GM21447 (cell line): ENCODE measurements around the gene ITGB5.
"Not testable (repeated sequence)": the region's sequence is repeated elsewhere in the genome, so short reads cannot be mapped to it uniquely, and the experiment has no call there.

ENCODE experiments used
- ATAC-seq: cut with Tn5 transposase; IDR thresholded peaks from one replicate; pipeline ENCODE4 v1.9.1; 2021; ENCODE audit not compliant: unreplicated experiment

Gene ITGB5

GRCh38 chr3:124837730-124838186, 49.4 kb downstream of the ITGB5 start:
- no peak for ATAC-seq

GRCh38 chr3:124837065-124837464, 50.1 kb downstream of the ITGB5 start:
- no peak for ATAC-seq

DNA sequence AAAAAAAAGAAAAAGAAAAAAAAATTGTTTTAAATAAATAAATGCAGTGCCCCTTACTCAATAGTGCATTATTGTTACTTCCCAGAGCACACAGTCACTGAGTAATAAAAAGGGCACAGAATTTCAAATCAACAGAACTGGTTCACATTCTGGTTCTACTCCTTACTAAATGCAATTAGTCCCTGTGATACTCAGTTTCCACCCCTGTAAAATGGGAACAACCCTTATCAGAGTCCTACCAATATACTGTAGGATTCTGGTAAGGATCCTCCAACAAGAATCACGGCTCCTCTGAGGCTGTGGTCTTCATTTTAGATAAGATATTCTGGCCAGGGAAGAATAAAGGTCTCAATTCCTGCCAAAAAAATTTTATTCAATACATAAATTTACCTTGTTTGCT, 50.7 kb downstream of the ITGB5 start:
- ATAC-seq = no peak

DNA sequence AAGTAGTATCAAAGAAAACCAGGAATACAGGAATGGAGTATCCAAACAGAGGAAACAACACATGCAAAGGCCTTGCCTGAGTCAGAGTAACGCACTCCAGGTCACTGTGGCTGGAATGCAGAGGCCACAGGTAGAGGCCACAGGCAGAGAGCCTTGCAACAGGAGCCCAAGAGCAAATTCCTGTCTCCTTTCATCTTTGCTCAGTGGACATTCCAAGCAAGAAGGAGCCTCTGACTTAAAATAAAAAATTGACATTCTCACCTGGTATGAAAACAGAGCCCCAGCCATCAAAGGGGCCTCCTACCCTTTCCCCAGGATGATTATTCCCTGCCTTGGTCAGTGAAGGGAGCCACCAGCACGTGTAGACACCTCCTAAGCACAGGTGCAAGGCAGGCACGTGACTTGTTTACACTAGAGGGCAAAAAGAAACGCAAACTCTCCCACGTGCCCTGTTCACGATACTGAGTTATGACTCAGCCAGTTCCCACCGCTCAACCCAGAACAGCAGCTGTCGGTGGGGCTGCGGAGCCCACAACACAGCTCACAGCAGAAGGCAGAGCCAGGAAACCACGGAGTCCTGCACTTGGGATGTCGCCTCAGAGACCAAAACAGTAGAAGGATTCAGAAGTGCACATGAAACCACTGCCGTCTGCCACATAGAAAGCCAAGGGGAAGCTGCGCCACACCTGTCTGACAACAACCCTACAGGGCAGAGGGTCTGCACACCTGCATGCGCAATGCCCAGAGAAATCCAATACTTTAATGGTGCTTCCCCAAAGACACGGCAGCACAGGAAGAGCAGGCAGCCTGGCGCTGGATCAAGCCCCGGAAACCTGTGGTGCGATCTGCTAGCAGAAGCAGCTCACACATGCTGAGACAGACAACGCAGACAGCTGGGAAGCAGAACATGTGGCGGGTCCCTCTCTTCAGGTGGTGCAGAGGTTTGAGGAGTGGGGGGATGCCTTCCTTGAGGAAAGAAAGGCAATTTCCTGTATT, 52.1 kb downstream of the ITGB5 start:
- ATAC-seq = peak; percentile 90

DNA sequence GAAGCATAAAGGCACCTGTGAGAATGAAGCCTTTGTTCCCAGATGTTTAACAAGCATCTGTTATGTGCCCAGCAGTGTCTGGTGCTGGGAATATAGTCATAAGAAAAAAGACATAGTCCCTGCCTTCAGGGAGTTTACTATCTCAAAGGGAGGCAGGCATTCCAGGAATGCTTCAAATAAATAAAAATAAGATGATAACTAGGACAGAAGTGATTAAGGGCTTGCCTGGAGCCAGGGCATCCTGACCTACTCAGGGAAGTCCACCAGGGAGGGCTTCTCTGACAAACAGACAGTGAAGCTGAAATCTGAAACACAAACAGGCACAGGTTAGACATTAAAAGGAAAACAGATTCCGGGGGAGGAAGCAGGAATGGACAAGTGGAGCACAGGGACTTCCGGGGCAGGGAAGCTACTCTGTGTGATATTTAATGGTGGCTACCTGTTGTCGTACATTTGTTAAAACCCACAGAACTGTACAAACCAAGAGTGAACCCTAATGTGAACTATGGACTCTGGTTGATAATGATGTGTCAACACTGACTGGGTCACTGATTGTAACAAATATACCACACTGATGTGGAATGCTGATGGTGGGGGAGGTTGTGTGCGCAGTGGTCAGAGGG, 53.3 kb downstream of the ITGB5 start:
- no peak for ATAC-seq

DNA sequence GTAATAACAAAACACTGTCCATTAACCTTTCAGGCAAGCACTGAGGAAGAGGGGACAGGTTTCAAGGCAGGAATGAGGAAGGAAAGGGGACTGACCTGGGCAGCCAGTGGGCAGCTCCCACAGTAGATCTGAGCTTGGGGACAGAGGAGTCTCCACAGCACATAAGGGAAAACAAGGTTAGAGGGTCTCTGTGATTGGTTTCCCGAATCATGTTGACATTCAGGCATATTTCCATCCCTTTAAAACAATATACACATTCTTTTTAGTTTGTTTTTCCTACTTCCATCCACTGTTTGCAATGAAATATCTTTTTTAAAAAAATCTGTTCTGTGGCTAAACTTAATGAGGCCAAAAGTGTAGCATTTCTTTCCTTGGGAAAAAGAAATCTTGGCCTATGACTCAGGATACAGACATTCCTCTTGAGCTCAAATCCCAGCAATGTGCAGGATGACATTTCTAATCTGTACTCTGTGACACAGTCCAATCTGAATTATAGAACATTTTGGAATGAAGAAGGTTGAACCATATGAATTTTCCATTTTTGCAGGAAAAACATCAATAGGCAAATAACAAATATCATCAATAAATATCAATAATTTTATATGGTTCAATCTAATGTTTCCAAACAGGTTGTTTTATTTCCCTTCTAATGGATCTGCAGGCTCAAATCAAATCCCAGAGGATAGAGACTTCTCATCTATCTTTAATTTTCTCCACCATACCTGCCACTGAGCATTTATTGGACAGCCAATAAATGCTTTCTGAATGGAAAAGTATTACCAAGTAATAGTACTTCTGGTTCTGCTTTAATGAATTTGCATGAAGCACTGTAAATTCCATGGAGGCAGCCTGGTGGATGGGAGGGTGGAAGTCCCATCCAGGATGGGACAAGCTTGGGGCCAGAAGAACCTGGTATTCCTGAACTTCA, 54.1 kb downstream of the ITGB5 start:
- ATAC-seq = no peak

- no peak for ATAC-seq
Measured at GRCh38 chr3:124831628-124832199, 55.5 kb downstream of the ITGB5 start.

- no peak for ATAC-seq
Measured at GRCh38 chr3:124829819-124830554, 57.2 kb downstream of the ITGB5 start.

DNA sequence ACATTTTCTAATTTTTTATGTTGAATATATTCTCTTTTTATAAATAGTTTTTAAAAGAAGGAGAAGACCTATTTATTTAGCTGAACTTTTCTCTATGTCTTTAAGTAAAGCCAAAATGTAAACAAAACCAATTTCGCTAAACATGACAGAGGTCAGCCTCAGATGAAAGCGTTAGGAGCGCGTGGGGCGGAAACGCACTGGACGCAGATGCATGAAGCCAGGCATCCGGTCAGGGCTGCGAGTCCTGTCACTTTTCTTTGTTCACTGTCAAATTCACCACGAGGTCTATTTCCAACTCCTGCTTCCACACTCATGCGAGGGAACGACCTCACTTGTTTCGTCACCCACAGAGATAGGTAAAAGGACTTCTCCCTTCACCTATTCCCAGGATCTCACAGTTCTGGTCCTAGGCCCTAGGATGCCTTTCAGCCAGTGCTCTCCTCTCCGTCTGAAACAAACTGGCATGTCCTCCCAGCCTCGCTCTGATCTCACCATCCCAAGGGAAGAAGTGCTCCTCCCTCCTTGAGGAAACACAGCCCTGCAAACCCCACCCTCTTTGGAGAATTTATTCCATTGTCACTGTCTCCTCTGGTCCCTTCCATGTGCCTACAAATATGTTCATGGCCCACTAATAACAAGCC, 57.9 kb downstream of the ITGB5 start:
- no peak for ATAC-seq

DNA sequence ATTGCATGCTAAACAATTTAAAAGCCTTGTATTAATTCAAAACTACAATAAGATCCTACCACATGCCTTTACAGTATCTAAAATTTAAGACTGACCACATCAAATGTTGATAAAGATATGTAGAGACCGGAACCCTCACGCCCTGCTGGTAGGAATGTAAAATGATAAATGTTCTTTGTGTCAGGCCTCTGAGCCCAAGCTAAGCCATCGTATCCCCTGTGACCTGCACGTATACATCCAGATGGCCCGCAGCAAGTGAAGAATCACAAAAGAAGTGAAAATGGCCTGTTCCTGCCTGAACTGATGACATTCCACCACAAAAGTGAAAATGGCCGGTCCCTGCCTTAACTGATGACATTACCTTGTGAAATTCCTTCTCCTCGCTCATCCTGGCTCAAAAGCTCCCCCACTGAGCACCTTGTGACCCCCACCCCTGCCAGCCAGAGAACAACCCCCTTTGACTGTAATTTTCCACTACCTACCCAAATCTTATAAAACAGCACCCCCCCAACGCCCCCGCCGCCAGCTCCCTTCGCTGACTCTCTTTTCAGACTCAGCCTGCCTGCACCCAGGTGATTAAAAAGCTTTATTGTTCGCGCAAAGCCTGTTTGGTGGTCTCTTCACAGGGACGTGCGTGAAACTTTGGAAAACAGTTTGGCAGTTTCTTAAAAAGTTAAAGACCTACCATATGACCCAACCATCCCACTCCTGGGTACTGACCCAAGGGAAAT, 59.5 kb downstream of the ITGB5 start:
- not testable (repeated sequence) for ATAC-seq

GRCh38 chr3:124826703-124827102, 60.5 kb downstream of the ITGB5 start:
- no peak for ATAC-seq

- no peak for ATAC-seq
Measured at GRCh38 chr3:124824286-124824915, 62.8 kb downstream of the ITGB5 start.

GRCh38 chr3:124823648-124824047, 63.5 kb downstream of the ITGB5 start:
- no peak for ATAC-seq

DNA sequence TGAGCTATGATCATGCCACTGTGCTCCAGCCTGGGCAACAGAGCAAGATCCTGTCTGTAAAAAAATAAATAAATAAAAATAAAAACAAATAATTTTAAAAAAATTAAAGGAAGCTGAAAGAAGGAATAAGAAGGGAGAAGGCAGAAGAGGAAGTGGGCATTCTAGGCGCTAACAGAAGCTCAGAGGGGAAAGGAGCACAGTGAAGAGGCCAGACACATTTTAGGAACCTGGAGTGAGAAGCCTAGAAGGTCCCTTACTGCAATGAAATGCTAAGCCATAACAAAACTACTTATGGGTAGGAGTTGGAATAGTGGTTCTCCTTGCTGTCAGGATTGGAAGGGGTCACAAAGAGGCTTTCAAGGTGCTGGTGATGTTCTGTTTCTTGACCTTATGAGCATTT, 64.0 kb downstream of the ITGB5 start:
- no peak for ATAC-seq

- ATAC-seq = no peak
Measured at GRCh38 chr3:124821356-124821755, 65.8 kb downstream of the ITGB5 start.

- no peak for ATAC-seq
Measured at GRCh38 chr3:124818398-124819091, 68.6 kb downstream of the ITGB5 start.

GRCh38 chr3:124817079-124817478, 70.1 kb downstream of the ITGB5 start:
- no peak for ATAC-seq

- no peak for ATAC-seq
Measured at GRCh38 chr3:124816206-124816605, 71.0 kb downstream of the ITGB5 start.
